Mononuclear cell (primary cell): ENCODE results near the gene VWA8. TPM values are rescaled to one million over a fixed set of nuclear protein-coding genes. Genes with fewer than 3 reads are reported as not detected.
"Not testable (repeated sequence)": the region's sequence is repeated elsewhere in the genome, so short reads cannot be mapped to it uniquely, and the experiment has no call there.

Experiments used
- H3K27me3 ChIP-seq: 2 replicates; pipeline ENCODE4 v1.6.0; 2011; ENCODE audit warnings: low read length, control low read depth; ENCODE audit not compliant: insufficient read depth
- H3K4me1 ChIP-seq: 2 replicates; pipeline ENCODE4 v1.5.1; 2011; ENCODE audit warnings: mild to moderate bottlenecking, low read length, control low read depth; ENCODE audit not compliant: insufficient read depth
- H3K4me3 ChIP-seq: 2 replicates; pipeline ENCODE4 v1.5.1; 2011; ENCODE audit warnings: mild to moderate bottlenecking, low read length, moderate library complexity
- H3K9me3 ChIP-seq: 2 replicates; pipeline ENCODE4 v1.5.1; 2011; ENCODE audit warnings: low read depth, mild to moderate bottlenecking, control low read depth, low read length
- total RNA-seq: library from RNA; depleted of rRNA; stranded (reverse); fragments of >200 nt; gene quantifications from one replicate; pipeline ENCODE4 v1.2.3, GENCODE V29; 2012

The VWA8 gene
- total RNA-seq, 1 donor: 18.6 TPM

DNA sequence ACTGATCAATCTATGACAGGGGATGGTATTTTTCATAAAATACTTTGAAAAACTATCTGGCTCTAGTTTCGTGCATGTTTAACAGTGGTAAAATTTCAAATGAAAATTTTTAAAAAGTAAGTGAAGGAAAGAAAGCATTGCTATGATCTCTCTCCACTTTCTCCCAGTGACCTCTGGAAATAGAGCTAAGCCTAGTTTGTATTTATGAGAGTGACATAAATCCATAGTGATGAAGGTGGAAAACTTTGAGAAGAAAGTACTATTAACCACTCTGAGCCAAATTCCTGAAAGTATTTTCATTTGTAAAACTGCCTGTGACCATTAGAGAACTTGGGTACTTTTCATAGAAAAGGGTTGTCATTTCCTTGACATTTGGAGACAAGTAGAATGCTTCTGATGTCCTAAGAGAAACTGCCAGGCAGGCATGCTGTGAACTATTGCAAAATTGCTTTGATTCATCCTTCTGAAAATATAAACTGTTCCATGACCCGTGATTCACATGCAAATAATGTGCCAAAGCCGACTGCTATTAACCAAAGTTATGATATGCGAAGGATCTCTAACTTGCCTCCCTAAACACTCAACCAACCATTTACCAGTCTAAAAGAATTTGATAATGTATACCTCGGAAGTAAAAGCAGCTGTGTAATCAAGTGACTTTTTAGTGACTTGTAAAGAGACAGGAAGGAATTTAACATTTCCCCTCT lies 133.2 kb downstream of the VWA8 start:
- Histone ChIP-seq H3K4me3 (no peak overlapping the region), H3K9me3 (no peaks in the 10 kb centered on the region), H3K4me1 (no peaks in the 10 kb centered on the region), H3K27me3 (no peaks in the 10 kb centered on the region)

DNA sequence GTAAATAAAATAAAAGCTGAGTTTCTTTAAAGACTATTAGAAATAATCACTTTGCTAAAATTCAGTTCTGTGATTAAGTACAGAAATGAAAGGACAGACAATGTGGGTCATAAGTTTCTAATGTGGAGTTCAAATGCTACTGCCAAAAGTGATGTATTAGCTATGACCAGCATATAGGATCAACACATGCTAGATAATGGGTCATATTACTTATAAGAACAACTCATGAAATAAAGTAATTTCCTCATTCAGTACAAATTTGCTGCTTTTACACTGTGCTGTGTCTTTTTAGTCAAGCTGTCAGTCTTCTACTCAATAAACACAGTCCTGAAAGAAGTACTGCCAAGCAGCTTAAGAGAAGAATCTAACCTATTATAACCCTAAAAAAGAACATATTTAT lies 135.2 kb downstream of the VWA8 start:
- Histone ChIP-seq H3K4me3 (no peak overlapping the region), H3K4me1 (no peaks in the 10 kb centered on the region), H3K27me3 (no peaks in the 10 kb centered on the region), H3K9me3 (no peaks in the 10 kb centered on the region)

GRCh38 chr13:41823476-41823875 lies 137.4 kb downstream of the VWA8 start:
- no peaks in the 10 kb centered on the region for H3K27me3 ChIP-seq
- no peak overlapping the region for H3K4me3 ChIP-seq
- no peaks in the 10 kb centered on the region for H3K9me3 ChIP-seq
- H3K4me1 ChIP-seq: no peaks in the 10 kb centered on the region

DNA sequence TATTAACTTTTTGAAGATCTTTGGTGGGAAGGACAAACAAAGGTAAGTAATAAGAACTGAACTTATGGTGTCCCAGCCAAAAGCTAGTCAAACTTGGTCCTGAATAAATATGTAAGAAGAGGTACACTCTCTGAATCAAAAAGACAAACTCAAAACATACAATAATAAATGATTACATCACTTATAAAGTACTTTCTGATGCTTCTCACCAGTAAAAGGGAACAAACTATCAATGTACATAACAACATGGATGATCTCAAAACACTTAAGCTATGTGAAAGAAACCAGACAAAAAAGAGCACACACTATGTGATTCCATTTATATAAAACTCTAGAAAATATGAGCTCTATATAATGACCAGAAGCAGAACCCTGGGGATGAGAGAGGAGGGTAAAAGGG lies 138.3 kb downstream of the VWA8 start:
- Histone ChIP-seq H3K9me3 (no peaks in the 10 kb centered on the region), H3K27me3 (no peaks in the 10 kb centered on the region), H3K4me3 (no peak overlapping the region), H3K4me1 (no peaks in the 10 kb centered on the region)

DNA sequence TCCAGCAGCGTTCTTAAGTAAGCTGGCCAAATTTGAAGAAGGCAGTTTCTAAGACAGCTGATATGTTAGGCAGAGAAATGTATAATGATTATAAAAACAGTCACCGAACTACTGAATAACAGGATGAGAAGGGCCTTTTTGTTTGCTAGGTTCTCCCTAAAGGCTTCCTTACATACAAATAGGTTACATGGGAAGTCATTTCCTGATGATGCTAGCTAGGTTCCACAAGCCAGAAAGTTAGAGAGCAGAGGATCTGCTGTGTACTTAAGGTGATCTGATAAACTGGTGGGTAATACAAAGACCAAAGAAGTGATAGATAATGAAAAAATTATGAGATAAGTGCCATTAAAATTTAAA lies 139.7 kb downstream of the VWA8 start:
- no peaks in the 10 kb centered on the region for H3K9me3 ChIP-seq
- no peaks in the 10 kb centered on the region for H3K27me3 ChIP-seq
- H3K4me3 ChIP-seq: no peak overlapping the region
- H3K4me1 ChIP-seq: no peaks in the 10 kb centered on the region

DNA sequence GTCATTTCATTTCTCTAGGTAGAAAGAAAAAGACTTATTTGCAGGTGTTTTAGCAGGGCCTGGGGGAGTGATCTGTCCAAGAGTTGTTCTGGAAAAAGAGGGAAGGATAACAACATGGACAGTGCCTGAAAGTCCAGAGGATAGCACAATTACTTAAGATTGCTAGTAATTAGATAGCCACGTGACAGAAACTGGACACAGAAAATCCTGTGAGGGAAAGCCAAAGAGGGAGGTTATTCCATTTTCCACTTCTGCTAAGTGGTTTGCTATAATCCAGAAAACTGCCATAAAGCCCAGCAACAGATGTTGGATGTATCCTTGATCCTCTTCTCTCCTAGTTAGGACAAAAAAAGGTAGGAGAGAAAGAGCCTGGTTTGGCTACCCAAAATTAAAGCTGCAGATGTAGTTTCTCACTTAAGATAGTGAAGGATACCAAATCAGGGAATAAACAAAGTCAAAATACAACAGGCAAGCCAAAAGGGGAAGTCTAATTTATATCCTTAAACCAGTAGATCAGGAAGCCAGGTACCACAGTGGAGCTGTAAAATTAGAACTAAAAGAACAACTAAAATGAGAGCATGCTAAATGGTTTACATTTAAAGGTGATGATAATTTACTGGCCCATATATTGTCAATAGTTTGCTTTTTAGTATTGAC lies 140.2 kb downstream of the VWA8 start:
- H3K4me1 ChIP-seq: no peaks in the 10 kb centered on the region
- H3K4me3 ChIP-seq: no peak overlapping the region
- no peaks in the 10 kb centered on the region for H3K27me3 ChIP-seq
- no peaks in the 10 kb centered on the region for H3K9me3 ChIP-seq

GRCh38 chr13:41816057-41816456 lies 144.9 kb downstream of the VWA8 start:
- no peaks in the 10 kb centered on the region for H3K9me3 ChIP-seq
- H3K4me1 ChIP-seq: no peaks in the 10 kb centered on the region

DNA sequence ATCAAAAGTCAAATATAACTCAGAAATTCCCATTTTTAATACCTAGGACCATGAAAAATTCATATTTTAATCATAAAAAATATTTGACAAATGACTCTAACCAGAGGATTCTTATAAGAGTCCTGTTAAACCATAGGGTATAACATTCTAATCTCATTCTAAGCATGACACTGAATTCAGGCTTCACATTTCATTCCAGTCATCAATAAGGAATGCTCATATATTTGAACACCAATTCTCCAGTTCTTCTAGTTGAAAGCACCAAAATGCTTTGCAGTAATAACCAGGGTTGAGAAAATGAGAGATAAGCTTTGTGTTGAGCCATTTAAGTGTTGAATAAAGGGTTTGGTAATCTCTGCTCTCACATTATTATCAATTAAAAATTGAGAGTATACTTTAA lies 147.5 kb downstream of the VWA8 start:
- Histone ChIP-seq H3K4me3 (no peak overlapping the region), H3K27me3 (no peaks in the 10 kb centered on the region), H3K9me3 (no peaks in the 10 kb centered on the region), H3K4me1 (no peaks in the 10 kb centered on the region)

More at GRCh38 chr13:41816057-41816456, 144.9 kb downstream of the VWA8 start:
- H3K4me3 ChIP-seq: no peak overlapping the region
- H3K27me3 ChIP-seq: no peaks in the 10 kb centered on the region

- Histone ChIP-seq H3K4me3 (no peak overlapping the region), H3K9me3 (no peaks in the 10 kb centered on the region), H3K27me3 (no peaks in the 10 kb centered on the region), H3K4me1 (no peaks in the 10 kb centered on the region)
These were observed 148.1 kb downstream of the VWA8 start for GRCh38 chr13:41812851-41813250.

DNA sequence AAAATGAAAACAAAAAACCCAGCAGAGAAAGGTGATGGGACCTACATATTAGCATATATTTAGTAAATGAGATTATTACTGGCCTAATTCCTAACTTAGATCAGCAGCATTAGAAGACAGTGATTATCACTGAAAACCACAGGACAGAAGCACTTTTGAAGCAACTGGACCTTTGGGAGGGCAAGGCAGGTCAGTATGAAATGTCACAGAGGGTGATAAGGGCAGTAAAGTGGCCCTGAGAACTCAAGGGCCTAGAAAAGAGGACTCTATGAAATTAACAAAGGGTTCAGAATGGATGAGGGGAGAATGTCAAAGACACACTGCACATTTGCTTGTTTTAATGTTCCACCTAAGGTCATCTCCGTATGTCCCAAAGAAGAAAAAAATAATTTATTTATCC lies 148.7 kb downstream of the VWA8 start:
- H3K4me1 ChIP-seq: no peaks in the 10 kb centered on the region
- H3K4me3 ChIP-seq: no peak overlapping the region
- H3K9me3 ChIP-seq: no peaks in the 10 kb centered on the region
- H3K27me3 ChIP-seq: no peaks in the 10 kb centered on the region

DNA sequence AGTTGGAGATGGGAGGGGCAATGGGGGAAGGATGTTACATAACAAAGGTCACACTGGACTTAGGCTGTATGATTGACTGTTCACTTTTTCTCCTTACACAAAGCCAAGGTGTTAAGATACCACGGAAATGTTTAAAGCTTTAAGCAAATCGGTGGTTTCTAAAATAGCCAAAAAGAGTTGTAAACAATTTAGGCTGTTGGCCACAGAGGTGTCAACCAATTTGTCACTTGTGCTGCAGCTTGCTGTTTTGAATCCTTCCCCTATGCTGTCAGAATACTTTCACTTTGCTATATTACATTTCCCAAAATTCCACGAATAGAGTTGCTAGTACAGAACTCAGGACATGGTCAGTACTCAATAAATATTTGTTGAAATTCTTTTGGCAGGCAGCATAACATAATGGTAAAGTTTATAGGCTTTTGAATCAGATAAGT lies 149.3 kb downstream of the VWA8 start:
- H3K4me1 ChIP-seq: no peaks in the 10 kb centered on the region
- no peaks in the 10 kb centered on the region for H3K27me3 ChIP-seq
- no peak overlapping the region for H3K4me3 ChIP-seq
- no peaks in the 10 kb centered on the region for H3K9me3 ChIP-seq

- no peaks in the 10 kb centered on the region for H3K27me3 ChIP-seq
- no peaks in the 10 kb centered on the region for H3K4me1 ChIP-seq
- H3K4me3 ChIP-seq: no peak overlapping the region
- H3K9me3 ChIP-seq: no peaks in the 10 kb centered on the region
These were observed 150.9 kb downstream of the VWA8 start for GRCh38 chr13:41809962-41810361.

GRCh38 chr13:41803445-41803735 lies 157.5 kb downstream of the VWA8 start:
- not testable (repeated sequence) for H3K9me3 ChIP-seq

GRCh38 chr13:41802684-41803444 lies 158.0 kb downstream of the VWA8 start:
- no peak overlapping the region for H3K4me3 ChIP-seq
- no peaks in the 10 kb centered on the region for H3K4me1 ChIP-seq
- no peaks in the 10 kb centered on the region for H3K9me3 ChIP-seq
- no peaks in the 10 kb centered on the region for H3K27me3 ChIP-seq

More at GRCh38 chr13:41803445-41803735, 157.5 kb downstream of the VWA8 start:
- H3K27me3 ChIP-seq, H3K4me3 ChIP-seq, H3K4me1 ChIP-seq: not testable (repeated sequence)

GRCh38 chr13:41802043-41802683 lies 158.7 kb downstream of the VWA8 start:
- H3K9me3 ChIP-seq: no peaks in the 10 kb centered on the region
- H3K27me3 ChIP-seq: no peaks in the 10 kb centered on the region
- H3K4me1 ChIP-seq: no peaks in the 10 kb centered on the region

More at GRCh38 chr13:41802043-41802683, 158.7 kb downstream of the VWA8 start:
- H3K4me3 ChIP-seq: no peak overlapping the region
